ENCODE data around the gene CTSC.

DNA sequence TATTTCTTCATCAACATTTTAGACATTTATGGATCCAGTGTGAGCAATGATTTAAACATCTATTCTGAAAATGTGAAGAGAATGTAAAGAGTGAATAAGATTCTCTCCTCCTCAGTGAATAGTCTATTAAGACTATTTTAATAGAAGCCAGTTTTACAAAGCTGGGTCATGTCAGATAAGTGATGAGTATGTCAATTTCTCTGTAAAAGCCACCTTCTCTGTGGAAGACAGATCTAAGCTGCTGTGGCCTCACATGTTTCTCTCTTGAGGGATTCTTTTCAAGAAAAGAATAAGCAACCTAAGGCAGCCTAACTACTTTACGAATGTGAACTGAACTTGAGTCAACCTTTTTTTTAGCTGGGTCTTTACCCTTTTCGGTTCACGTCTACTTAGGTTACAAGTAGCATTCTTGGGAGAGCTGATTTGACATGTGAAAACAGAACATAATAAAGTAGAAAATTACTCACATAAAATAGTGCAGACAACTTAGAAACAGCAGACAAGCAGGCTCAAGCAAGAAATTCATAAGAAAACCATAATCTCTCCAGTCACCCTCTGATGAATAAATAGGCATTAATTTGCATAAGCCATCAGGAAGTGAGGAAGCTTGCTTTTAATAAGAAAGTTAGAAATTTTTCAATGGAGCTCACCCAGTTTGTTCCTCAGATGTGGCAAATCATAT is 9.9 kb downstream of the CTSC start:
- TF ChIP-seq POLR2A (IDR thresholded peaks at IDR 0.05) (no peak), EP300 (IDR thresholded peaks at IDR 0.05) (no peak)
- TF ChIP-seq, protein P1, sequence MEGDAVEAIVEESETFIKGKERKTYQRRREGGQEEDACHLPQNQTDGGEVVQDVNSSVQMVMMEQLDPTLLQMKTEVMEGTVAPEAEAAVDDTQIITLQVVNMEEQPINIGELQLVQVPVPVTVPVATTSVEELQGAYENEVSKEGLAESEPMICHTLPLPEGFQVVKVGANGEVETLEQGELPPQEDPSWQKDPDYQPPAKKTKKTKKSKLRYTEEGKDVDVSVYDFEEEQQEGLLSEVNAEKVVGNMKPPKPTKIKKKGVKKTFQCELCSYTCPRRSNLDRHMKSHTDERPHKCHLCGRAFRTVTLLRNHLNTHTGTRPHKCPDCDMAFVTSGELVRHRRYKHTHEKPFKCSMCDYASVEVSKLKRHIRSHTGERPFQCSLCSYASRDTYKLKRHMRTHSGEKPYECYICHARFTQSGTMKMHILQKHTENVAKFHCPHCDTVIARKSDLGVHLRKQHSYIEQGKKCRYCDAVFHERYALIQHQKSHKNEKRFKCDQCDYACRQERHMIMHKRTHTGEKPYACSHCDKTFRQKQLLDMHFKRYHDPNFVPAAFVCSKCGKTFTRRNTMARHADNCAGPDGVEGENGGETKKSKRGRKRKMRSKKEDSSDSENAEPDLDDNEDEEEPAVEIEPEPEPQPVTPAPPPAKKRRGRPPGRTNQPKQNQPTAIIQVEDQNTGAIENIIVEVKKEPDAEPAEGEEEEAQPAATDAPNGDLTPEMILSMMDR (IDR thresholded peaks at IDR 0.05) = no peak

Data from ovary (tissue), 3 donors.